NCI-H146 (cell line): ENCODE measurements around the gene ZNF784.
A peak's percentile ranks its signal among the peaks of the same experiment; 100 is the strongest.
"Not testable (repeated sequence)": the region's sequence is repeated elsewhere in the genome, so short reads cannot be mapped to it uniquely, and the experiment has no call there.

Experiments
- DNase-seq: peaks from one replicate; lab custom pipeline; 2025; lab: John Stamatoyannopoulos, UW

The ZNF784 gene

GRCh38 chr19:55583897-55584296 lies 40.5 kb downstream of the ZNF784 start:
- DNase-seq = not testable (repeated sequence)

- DNase-seq = not testable (repeated sequence)
Observed at GRCh38 chr19:55582284-55582683, 42.1 kb downstream of the ZNF784 start.

- peak; percentile 75 for DNase-seq
Observed at GRCh38 chr19:55581823-55582223, 42.5 kb downstream of the ZNF784 start.

- no peak for DNase-seq
Observed at GRCh38 chr19:55581145-55581822, 43.1 kb downstream of the ZNF784 start.

- DNase-seq = peak; percentile 94
Observed at GRCh38 chr19:55580628-55581144, 43.7 kb downstream of the ZNF784 start, which contains the start of gene ZNF579. Gene ZNF579, minus strand, starts transcription at chr19:55580848. Its CDS starts 1,209 bp downstream, at chr19:55579639.

GRCh38 chr19:55579766-55580621 lies 44.4 kb downstream of the ZNF784 start:
- peak; percentile 49 for DNase-seq

- no peak for DNase-seq
Observed at GRCh38 chr19:55578761-55579747, 45.3 kb downstream of the ZNF784 start.

- DNase-seq = no peak
Observed at GRCh38 chr19:55578031-55578760, 46.2 kb downstream of the ZNF784 start.

- DNase-seq = no peak
Observed at GRCh38 chr19:55576746-55577145, 47.6 kb downstream of the ZNF784 start.

- not testable (repeated sequence) for DNase-seq
Observed at GRCh38 chr19:55573929-55574328, 50.4 kb downstream of the ZNF784 start.
